HG03521 (cell line): ENCODE data around the gene VPS36.
"Not testable (repeated sequence)": the region's sequence is repeated elsewhere in the genome, so short reads cannot be mapped to it uniquely, and the experiment has no call there.

Experiments used
- ATAC-seq: cut with Tn5 transposase; IDR thresholded peaks from one replicate; pipeline ENCODE4 v1.9.1; 2021; ENCODE audit warnings: mild to moderate bottlenecking, moderate library complexity; ENCODE audit not compliant: unreplicated experiment

VPS36 gene

DNA sequence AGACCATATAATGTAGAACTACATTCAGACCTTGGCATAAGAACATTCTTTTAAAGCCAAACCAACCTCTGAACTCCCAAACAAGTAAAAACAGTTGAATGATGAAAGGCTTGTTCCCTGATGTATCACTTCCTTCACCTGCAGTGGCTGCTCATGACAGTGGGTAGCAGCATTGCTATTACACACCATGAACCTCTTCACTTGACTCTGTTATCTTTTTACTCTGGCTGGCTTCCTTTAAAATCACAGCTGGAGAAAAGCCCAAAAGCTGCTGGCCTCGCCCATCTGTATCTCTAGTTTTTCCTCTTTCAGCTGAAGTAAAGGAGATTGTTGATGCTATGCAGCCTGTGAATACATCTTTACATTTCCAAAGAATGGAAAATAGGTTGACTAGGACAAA is 67.1 kb downstream of the VPS36 start:
- ATAC-seq = no peak

DNA sequence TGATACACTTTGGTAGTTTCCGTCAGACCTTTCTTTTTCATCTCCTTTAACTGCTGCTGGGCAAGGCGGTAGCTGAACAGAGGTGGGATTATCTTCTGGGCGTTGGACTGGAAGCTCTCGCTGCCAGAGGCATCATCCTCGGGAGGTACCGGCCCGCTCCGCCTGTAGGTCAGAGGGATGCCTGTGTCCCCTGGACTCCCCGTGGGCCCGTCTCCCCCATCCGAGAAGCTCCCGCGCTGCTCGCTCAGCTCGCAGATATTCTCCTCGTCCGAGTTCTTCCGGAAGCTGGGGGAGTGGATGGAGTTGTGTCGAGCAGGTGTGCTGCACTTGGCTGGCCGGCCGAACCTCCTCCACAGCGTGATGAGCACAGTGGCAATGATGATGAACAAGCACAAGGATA is 72.1 kb downstream of the VPS36 start:
- no peak for ATAC-seq

DNA sequence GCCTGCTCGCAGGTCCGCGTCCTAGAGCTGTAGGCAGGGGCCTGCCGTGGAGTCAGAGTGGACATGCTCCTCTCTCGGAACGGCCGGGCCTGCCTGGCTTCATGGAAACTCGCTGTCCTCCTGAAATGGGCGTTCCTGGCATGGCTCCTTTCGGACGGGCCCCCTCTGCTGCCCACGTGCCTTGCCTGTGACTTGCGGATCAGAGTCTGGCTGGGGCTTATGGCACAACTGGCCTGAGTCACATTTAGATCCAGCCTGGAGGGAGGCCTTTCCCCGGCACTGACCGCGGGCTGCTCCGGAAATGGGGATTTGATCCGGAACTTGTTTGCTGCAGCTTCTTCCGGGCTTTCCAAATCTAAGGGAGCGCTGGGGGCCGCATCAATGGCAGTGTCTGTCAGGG is 72.5 kb downstream of the VPS36 start:
- no peak for ATAC-seq

DNA sequence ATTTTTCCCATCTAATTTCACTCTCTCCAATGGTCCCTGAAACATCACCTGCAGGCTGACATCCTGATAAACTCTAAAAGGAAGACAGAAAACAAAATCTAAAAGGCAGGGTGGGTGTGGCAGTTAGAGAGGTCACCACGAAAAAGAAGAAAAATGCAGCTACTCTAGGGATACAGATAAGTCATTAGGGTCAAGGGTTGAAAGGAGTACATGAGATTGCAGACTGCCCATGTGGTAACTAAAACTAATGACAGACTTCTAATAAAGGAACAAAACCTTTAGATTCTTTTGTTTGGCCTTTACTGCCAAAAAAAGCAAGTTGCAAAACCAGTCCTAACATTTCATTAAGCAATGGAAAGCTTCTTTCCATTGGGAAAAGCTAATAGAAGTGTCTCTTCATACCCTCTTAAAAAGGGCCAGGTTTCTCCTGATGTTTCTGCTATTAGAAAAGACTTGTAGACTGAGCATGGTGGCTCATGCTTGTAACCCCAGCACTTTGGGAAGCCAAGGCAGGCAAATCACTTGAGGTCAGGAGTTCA is 75.5 kb downstream of the VPS36 start:
- ATAC-seq = no peak

DNA sequence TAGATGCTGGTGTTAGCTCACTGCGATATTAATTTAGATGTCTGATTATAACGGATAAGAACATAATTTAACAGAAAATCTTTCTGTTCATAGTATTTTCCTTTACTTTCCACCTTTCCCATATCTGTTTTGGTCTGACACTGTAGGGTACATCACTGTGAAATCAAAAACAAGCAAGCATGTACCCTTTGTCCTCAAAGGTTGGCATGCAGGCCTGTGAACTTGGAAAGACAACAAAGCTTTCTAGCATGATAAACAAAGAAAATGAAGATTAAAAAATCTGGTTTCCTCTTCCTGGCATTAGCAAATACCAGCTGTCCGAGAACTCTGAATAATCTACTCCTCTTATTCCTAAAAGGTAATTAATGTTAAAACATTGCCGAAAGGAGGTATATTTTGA is 76.0 kb downstream of the VPS36 start:
- ATAC-seq = no peak

DNA sequence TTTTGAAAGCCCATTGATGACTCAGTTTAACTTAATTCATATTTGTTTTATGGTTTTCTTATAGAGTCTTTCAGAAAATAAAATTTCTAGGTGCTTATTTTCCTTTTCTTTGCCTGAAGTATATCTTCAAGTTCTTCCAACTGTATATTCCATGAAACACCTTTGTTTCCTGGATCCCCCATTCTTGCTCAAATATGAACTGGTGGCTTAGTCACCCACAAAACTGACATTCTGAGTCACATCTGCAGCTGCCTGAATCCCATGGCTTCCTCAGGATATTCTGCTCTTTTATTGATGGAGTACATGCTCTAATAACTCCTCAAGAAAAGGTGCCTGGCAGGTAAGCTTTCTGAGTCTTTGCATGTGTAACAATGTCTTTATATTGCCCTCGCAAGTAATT is 77.2 kb downstream of the VPS36 start:
- ATAC-seq = not testable (repeated sequence)

DNA sequence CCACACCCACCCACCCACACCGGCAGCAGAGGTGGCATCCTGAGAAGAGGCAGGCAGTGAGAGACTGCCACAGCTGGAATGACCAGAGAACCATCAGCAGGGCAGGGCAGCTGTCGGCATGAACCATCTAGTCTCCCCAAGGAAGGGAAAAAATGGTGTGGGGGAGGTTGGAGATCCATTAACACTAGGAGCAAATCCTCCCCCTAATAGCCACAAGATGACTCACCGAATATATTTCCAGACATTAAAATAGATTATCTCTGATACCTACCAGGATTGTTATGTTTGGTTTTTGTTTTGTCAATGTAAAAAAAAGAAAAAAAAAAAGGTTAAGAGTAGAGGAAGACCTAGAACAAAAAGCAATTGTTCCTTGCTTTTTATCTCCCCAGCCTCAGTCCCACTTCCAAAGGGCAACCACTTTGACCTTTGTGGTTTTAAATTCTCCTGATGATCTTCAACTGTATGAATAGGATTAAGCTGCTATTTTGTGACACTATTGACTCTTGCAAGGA is 78.6 kb downstream of the VPS36 start:
- no peak for ATAC-seq

DNA sequence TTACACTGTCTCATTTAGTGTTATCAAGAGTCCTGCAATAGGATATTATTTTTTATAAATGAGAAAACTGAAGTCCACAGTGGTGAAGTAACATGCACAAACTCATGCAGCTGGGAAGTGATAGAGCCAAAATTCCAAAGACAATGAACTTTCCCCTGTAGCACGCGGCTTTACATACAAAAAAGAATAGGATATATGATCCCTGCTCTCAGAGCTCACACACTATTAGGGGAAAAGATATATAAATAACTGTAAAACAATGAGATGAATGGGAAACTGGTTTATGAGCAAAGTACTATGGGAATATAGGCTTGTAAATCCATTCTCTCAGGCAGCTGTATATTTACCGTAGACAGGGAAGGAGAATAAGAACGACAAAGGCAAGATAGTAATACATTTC is 84.1 kb downstream of the VPS36 start:
- no peak for ATAC-seq
